Measurements from ENCODE around the gene PTGS1. TPM values are rescaled to one million over a fixed set of nuclear protein-coding genes. Genes with fewer than 3 reads are reported as not detected.
"Not testable (repeated sequence)": the region's sequence is repeated elsewhere in the genome, so short reads cannot be mapped to it uniquely, and the experiment has no call there.

PTGS1 gene
- 1.8 and 2.2 TPM in 2 replicates for total RNA-seq (ENCODE audit: low replicate concordance)

DNA sequence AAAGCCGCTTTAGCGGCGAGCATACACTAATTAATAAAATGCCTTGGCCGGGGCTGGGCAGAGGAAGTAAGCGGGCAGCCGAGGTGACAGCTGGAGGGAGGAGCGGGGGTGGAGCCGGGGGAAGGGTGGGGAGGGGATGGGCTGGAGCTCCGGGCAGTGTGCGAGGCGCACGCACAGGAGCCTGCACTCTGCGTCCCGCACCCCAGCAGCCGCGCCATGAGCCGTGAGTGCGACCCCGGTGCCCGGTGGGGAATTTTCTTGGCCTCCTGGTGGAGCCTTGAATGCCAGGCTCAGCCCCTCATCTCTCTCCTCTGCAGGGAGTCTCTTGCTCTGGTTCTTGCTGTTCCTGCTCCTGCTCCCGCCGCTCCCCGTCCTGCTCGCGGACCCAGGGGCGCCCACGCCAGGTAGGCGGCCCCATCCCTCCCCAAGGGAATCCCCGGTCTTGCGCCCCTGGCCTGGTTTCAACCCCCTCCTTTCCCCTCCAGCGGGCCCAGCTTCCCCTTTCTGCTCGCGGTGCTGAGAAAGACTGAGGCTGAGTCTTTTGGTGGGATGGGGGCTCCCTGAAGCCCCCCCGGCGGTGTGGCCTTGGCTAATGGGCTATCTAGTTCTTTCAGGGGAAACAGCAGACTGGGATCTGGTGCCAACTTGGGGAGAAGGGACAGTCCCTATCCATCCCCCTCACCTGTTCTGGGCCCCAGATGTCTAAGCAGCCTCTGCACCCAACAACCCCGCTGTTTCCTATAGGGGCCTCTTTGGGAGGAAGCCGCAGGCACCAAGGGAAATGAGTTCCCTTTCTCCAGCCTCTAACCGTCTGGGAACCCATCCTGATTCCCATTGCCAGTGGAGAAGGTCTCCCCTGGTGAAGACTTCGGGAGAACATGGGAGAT is at the start of gene PTGS1:
Gene PTGS1 (plus strand): TSS at position 156 of the 887 bp plus-strand sequence. CDS start 61 bp downstream, at position 217.
- Histone ChIP-seq H3K4me2 (peak within 1 kb of the TSS; percentile 84), H3K9me3 (ENCODE audit: low read depth) (no peaks in the 10 kb centered on the region), H3F3A (ENCODE audit: low read depth) (peaks cover 6% of the 10 kb centered on the region), H3K79me2 (ENCODE audit: low read depth) (no peaks in the 10 kb centered on the region), H3K27me3 (peaks cover 53% of the 10 kb centered on the region), H3K36me3 (no peaks in the 10 kb centered on the region), H3K4me3 (peak within 1 kb of the TSS; percentile 53), H3K9ac (no peak within 1 kb of the TSS), H2AFZ (replicated peaks) (peak within 1 kb of the TSS; percentile 9), H3K27ac (no peak within 1 kb of the TSS), H4K20me1 (ENCODE audit: low read depth) (no peaks in the 10 kb centered on the region), H3K4me1 (peaks cover 14% of the 10 kb centered on the region)
- H3K9me3 Mint-ChIP-seq, result peaks cover 5% of the 10 kb centered on the region
- peaks cover 24% of the 10 kb centered on the region for H3K4me1 Mint-ChIP-seq
- H3K4me3 Mint-ChIP-seq, result peak within 1 kb of the TSS; percentile 72
- DNase-seq (ENCODE audit: low spot score), result peak; percentile 74
- H3K27me3 Mint-ChIP-seq (ENCODE audit: insufficient read depth, low read depth), result peaks cover 21% of the 10 kb centered on the region
- no peak within 1 kb of the TSS for H3K27ac Mint-ChIP-seq
- H3K36me3 Mint-ChIP-seq, result no peaks in the 10 kb centered on the region
- TF ChIP-seq EZH2 (IDR thresholded peaks at IDR 0.05) (peak; percentile 50), EZH2phosphoT487 (IDR thresholded peaks at IDR 0.05) (no peak)

GRCh38 chr9:122322553-122322952 is 48.3 kb upstream of the PTGS1 start:
- Mint-ChIP-seq H3K27me3 (ENCODE audit: insufficient read depth, low read depth) (peaks cover 2% of the 10 kb centered on the region), H3K4me1 (peaks cover 11% of the 10 kb centered on the region), H3K9me3 (no peaks in the 10 kb centered on the region), H3K4me3 (no peak overlapping the region), H3K36me3 (peaks cover 6% of the 10 kb centered on the region), H3K27ac (no peak overlapping the region)
- H3K27me3 ChIP-seq, result no peaks in the 10 kb centered on the region
- no peaks in the 10 kb centered on the region for H3K79me2 ChIP-seq (ENCODE audit: low read depth)
- peaks cover 6% of the 10 kb centered on the region for H3F3A ChIP-seq (ENCODE audit: low read depth)
- H4K20me1 ChIP-seq (ENCODE audit: low read depth), result no peaks in the 10 kb centered on the region
- H3K9me3 ChIP-seq (ENCODE audit: low read depth), result no peaks in the 10 kb centered on the region
- TF ChIP-seq EZH2phosphoT487 (IDR thresholded peaks at IDR 0.05), result no peak
- H3K9ac ChIP-seq, result no peak overlapping the region
- peaks cover 6% of the 10 kb centered on the region for H3K4me1 ChIP-seq
- H3K4me2 ChIP-seq, result no peak overlapping the region
- no peak overlapping the region for H2AFZ ChIP-seq (replicated peaks)
- no peak overlapping the region for H3K27ac ChIP-seq
- no peaks in the 10 kb centered on the region for H3K36me3 ChIP-seq
- H3K4me3 ChIP-seq, result no peak overlapping the region
- no peak for DNase-seq (ENCODE audit: low spot score)

GRCh38 chr9:122324665-122325064 is 46.2 kb upstream of the PTGS1 start:
- H3K4me2 ChIP-seq; H3K27ac ChIP-seq; DNase-seq (ENCODE audit: low spot score); H3K4me3 ChIP-seq; H4K20me1 ChIP-seq (ENCODE audit: low read depth); H3K36me3 ChIP-seq; H3K4me1 ChIP-seq; H3K9me3 ChIP-seq (ENCODE audit: low read depth); H2AFZ ChIP-seq (replicated peaks); H3K9ac ChIP-seq; H3K79me2 ChIP-seq (ENCODE audit: low read depth); H3K27me3 Mint-ChIP-seq (ENCODE audit: insufficient read depth, low read depth); H3K4me3 Mint-ChIP-seq; H3K36me3 Mint-ChIP-seq; H3K9me3 Mint-ChIP-seq; H3F3A ChIP-seq (ENCODE audit: low read depth); H3K27me3 ChIP-seq: not testable (repeated sequence)
- H3K4me1 Mint-ChIP-seq, result peaks cover 15% of the 10 kb centered on the region
- H3K27ac Mint-ChIP-seq, result peak overlapping the region; percentile 42

DNA sequence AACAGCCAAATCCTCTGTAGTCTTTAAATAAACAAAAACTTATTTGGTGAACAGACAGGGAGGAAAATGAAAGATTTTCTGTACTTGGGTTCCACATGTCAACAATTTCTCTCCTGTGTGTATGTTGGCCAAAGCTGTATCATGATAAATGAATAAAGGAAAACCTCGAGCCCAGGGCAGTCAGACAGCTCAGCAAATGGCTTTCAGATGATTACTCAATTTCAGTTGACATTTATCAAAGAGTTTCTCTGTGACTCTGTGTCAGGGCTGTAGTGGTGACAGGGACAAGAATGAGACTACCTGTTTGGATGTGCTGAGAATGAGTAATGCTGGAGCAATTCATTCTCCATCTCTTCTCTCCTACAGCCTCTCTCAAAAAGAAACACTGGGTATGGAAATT is 45.7 kb upstream of the PTGS1 start:
- no peak for DNase-seq (ENCODE audit: low spot score)
- peaks cover 12% of the 10 kb centered on the region for H3K4me1 ChIP-seq
- H3K9ac ChIP-seq, result no peak overlapping the region
- H3F3A ChIP-seq (ENCODE audit: low read depth), result peaks cover 6% of the 10 kb centered on the region
- H3K27ac ChIP-seq, result no peak overlapping the region
- peaks cover 15% of the 10 kb centered on the region for H3K4me1 Mint-ChIP-seq
- peaks cover 9% of the 10 kb centered on the region for H4K20me1 ChIP-seq (ENCODE audit: low read depth)
- H3K4me3 Mint-ChIP-seq, result no peak overlapping the region
- H3K36me3 ChIP-seq, result no peaks in the 10 kb centered on the region
- peaks cover 2% of the 10 kb centered on the region for H3K27me3 Mint-ChIP-seq (ENCODE audit: insufficient read depth, low read depth)
- no peaks in the 10 kb centered on the region for H3K27me3 ChIP-seq
- no peak overlapping the region for H3K4me3 ChIP-seq
- H3K9me3 Mint-ChIP-seq, result no peaks in the 10 kb centered on the region
- peaks cover 6% of the 10 kb centered on the region for H3K36me3 Mint-ChIP-seq
- no peak overlapping the region for H3K27ac Mint-ChIP-seq
- no peak overlapping the region for H3K4me2 ChIP-seq
- no peaks in the 10 kb centered on the region for H3K9me3 ChIP-seq (ENCODE audit: low read depth)
- TF ChIP-seq CTCF (IDR thresholded peaks at IDR 0.05) (no peak), EZH2phosphoT487 (IDR thresholded peaks at IDR 0.05) (no peak), EZH2 (IDR thresholded peaks at IDR 0.05) (no peak)
- H3K79me2 ChIP-seq (ENCODE audit: low read depth), result no peaks in the 10 kb centered on the region
- H2AFZ ChIP-seq (replicated peaks), result no peak overlapping the region

Data from neural progenitor cell (in vitro differentiated cells).